ENCODE data around the gene GAS2. TPM values are rescaled to one million over a fixed set of nuclear protein-coding genes. Genes with fewer than 3 reads are reported as not detected.

GAS2 gene
- total RNA-seq, 4 donors from 2014 or later: 0.77 to 21.5 (median 5.1) TPM; not detected in 1

DNA sequence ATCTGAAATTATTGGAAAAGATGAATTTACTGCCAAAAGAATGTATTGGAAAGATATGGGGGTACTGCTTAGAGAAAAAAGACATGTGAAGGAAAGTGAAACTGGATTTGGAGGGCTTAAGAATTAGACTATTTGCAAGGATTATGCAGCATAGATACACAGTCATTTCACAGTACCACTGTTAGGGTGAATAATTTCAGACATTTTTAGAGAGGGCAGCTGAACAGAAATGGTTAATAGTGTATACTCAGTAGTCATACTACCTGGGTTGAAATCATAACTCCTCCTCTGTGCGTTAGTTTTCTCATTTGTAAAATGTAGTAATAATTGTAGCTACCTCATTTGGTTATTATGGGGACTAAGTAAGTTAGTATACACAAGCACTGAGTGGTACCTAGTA is 33.0 kb downstream of the GAS2 start:
- intact Hi-C loops (cut with DNase I; ENCODE audit: low total_unique reads): no loop called here
- no peaks in the 10 kb centered on the region for H3K4me1 ChIP-seq
- TF ChIP-seq, protein P1, sequence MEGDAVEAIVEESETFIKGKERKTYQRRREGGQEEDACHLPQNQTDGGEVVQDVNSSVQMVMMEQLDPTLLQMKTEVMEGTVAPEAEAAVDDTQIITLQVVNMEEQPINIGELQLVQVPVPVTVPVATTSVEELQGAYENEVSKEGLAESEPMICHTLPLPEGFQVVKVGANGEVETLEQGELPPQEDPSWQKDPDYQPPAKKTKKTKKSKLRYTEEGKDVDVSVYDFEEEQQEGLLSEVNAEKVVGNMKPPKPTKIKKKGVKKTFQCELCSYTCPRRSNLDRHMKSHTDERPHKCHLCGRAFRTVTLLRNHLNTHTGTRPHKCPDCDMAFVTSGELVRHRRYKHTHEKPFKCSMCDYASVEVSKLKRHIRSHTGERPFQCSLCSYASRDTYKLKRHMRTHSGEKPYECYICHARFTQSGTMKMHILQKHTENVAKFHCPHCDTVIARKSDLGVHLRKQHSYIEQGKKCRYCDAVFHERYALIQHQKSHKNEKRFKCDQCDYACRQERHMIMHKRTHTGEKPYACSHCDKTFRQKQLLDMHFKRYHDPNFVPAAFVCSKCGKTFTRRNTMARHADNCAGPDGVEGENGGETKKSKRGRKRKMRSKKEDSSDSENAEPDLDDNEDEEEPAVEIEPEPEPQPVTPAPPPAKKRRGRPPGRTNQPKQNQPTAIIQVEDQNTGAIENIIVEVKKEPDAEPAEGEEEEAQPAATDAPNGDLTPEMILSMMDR (IDR thresholded peaks at IDR 0.05): no peak
- TF ChIP-seq POLR2A (IDR thresholded peaks at IDR 0.05): no peak

GRCh38 chr11:22702031-22702430 is 35.6 kb downstream of the GAS2 start:
- no peak for DNase-seq
- Histone ChIP-seq H3K36me3 (no peaks in the 10 kb centered on the region), H3K27ac (no peak overlapping the region), H3K4me1 (no peaks in the 10 kb centered on the region), H3K4me3 (no peak overlapping the region), H3K9me3 (no peaks in the 10 kb centered on the region), H3K27me3 (no peaks in the 10 kb centered on the region)
- no peak for TF ChIP-seq POLR2A (IDR thresholded peaks at IDR 0.05)
- TF ChIP-seq, protein P1 (IDR thresholded peaks at IDR 0.05): no peak
- intact Hi-C loops (cut with DNase I; ENCODE audit: low total_unique reads): no loop called here

More for the DNA sequence above, 33.0 kb downstream of the GAS2 start:
- no peak overlapping the region for H3K4me3 ChIP-seq
- no peak overlapping the region for H3K27ac ChIP-seq
- no peaks in the 10 kb centered on the region for H3K9me3 ChIP-seq
- H3K27me3 ChIP-seq: no peaks in the 10 kb centered on the region
- no peaks in the 10 kb centered on the region for H3K36me3 ChIP-seq
- DNase-seq: no peak

- Histone ChIP-seq H3K4me3 (no peak overlapping the region), H3K27me3 (no peaks in the 10 kb centered on the region), H3K36me3 (no peaks in the 10 kb centered on the region), H3K4me1 (no peaks in the 10 kb centered on the region), H3K9me3 (no peaks in the 10 kb centered on the region), H3K27ac (no peak overlapping the region)
- no peak for TF ChIP-seq POLR2A (IDR thresholded peaks at IDR 0.05)
- TF ChIP-seq, protein P1 (IDR thresholded peaks at IDR 0.05): no peak
- no peak for DNase-seq
- intact Hi-C loops (cut with DNase I; ENCODE audit: low total_unique reads): no loop called here
These were observed 36.6 kb downstream of the GAS2 start for GRCh38 chr11:22703040-22703439.

DNA sequence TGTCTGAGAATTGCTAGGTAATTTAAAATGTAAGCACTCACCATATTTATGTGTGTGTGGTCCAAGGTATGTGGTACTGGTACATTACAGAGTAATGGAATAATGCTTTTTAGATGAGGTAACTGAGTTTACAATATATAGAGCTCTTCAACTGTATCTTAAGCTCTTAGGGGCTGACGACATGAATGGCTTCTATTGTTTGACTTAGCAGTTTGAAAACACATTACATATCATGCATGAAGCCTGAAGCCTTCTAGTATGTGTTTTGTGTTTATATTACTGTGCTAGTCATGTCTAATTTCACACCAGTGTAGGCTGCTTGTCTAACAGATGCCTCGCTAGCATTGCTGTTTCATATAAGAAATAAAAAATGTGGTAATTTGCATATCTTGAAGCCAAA is 37.2 kb downstream of the GAS2 start:
- no peaks in the 10 kb centered on the region for H3K36me3 ChIP-seq
- no peaks in the 10 kb centered on the region for H3K27me3 ChIP-seq
- DNase-seq: no peak
- no peak overlapping the region for H3K27ac ChIP-seq
- no peaks in the 10 kb centered on the region for H3K9me3 ChIP-seq
- intact Hi-C loops (cut with DNase I; ENCODE audit: low total_unique reads): no loop called here
- TF ChIP-seq POLR2A (IDR thresholded peaks at IDR 0.05): no peak
- TF ChIP-seq, protein P1 (IDR thresholded peaks at IDR 0.05): no peak
- no peak overlapping the region for H3K4me3 ChIP-seq
- no peaks in the 10 kb centered on the region for H3K4me1 ChIP-seq

- H3K4me3 ChIP-seq: no peak overlapping the region
- H3K27me3 ChIP-seq: no peaks in the 10 kb centered on the region
- no peak overlapping the region for H3K27ac ChIP-seq
- DNase-seq: no peak
- no peaks in the 10 kb centered on the region for H3K36me3 ChIP-seq
- intact Hi-C loops (cut with DNase I; ENCODE audit: low total_unique reads): no loop called here
- no peaks in the 10 kb centered on the region for H3K9me3 ChIP-seq
- no peaks in the 10 kb centered on the region for H3K4me1 ChIP-seq
- TF ChIP-seq, protein P1 (IDR thresholded peaks at IDR 0.05): no peak
- no peak for TF ChIP-seq POLR2A (IDR thresholded peaks at IDR 0.05)
These were observed 40.9 kb downstream of the GAS2 start for GRCh38 chr11:22707119-22707899.

Measured in uterus (tissue), 4 donors.